Measurements from ENCODE around the gene WDR62.
"Not testable (repeated sequence)": the region's sequence is repeated elsewhere in the genome, so short reads cannot be mapped to it uniquely, and the experiment has no call there.

The WDR62 gene

DNA sequence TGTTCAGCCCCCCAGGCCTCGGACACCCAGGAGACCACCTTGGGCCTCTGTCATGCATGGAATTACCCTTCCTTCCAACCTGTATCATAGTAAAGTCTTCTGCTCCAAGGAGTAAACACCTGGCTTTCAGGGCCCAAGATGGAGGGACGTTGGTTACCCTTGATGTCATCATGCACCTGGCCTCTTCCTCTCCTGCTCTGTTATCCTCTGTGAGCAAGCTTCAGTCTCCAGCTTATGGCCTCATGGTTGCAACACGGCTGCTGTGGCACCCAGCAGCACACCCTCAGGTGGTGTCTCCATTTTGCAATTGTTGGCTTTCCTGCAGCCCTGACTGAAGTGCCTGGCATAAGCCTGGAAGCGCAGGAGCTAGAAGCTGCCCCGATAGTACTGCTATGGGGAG is 52.3 kb downstream of the WDR62 start:
- no peak for DNase-seq (ENCODE audit: low read depth, low spot score)

- no peak for DNase-seq (ENCODE audit: low read depth, low spot score)
Measured at GRCh38 chr19:36108684-36109083, 54.0 kb downstream of the WDR62 start.

DNA sequence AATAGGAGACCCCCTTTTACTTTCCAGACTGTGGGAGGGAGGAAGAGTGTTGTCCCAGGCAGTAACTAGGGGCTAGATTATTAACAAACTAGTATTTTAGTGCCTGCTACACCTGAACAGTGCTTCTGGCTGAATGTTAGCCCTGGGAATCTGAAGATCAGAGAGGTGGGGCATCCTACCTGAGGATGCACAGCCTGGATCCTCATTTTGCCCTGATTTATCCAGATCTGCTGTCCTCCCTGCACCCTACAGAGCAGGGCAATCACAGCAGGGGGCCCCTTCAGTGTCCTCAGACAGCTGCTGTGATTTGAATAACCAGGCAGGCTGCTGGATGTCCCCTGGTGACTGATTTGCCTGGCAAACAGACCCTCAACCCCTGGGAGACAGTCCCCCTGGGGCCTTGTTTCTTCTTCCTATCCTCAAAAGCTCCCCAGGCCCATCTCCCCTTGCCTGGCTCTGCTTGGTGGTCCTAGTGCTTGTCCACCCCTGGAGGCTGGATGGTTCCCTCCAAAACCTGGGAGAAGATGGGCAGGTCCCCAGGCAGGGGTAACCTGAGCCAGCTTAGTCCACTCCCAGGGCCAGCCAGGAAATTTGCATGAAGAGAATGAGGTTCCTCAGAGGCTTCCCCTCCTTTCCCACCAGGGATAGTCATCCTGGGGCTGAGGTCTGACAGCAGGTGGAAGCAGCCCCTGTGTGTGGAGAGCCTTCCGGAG is 55.9 kb downstream of the WDR62 start, which contains the start of gene OVOL3:
OVOL3 (plus strand) TSS at position 657 of the 713 bp plus-strand sequence. CDS start 60 bp downstream, outside the sequence.
- peak; percentile 71 for DNase-seq (ENCODE audit: low read depth, low spot score)

GRCh38 chr19:36111200-36111539 is 56.5 kb downstream of the WDR62 start:
- peak; percentile 47 for DNase-seq (ENCODE audit: low read depth, low spot score)

GRCh38 chr19:36112678-36113077 is 58.0 kb downstream of the WDR62 start:
- DNase-seq (ENCODE audit: low read depth, low spot score): no peak

DNA sequence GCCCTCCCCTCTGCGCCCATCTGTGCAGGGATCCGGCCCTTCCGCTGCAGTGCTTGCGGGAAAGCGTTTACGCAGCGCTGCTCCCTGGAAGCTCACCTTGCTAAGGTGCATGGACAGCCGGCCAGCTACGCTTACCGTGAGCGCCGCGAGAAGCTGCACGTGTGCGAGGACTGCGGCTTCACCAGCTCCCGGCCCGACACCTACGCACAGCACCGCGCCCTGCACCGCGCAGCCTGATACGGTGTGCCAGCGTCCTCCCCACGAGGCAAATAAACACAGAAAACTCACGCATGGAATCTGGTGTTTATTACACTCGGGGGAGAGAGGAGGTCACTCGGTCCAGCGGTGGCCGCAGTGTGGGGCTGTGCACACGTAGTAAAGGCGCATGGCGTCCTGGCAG is 58.7 kb downstream of the WDR62 start:
- DNase-seq (ENCODE audit: low read depth, low spot score): no peak

DNA sequence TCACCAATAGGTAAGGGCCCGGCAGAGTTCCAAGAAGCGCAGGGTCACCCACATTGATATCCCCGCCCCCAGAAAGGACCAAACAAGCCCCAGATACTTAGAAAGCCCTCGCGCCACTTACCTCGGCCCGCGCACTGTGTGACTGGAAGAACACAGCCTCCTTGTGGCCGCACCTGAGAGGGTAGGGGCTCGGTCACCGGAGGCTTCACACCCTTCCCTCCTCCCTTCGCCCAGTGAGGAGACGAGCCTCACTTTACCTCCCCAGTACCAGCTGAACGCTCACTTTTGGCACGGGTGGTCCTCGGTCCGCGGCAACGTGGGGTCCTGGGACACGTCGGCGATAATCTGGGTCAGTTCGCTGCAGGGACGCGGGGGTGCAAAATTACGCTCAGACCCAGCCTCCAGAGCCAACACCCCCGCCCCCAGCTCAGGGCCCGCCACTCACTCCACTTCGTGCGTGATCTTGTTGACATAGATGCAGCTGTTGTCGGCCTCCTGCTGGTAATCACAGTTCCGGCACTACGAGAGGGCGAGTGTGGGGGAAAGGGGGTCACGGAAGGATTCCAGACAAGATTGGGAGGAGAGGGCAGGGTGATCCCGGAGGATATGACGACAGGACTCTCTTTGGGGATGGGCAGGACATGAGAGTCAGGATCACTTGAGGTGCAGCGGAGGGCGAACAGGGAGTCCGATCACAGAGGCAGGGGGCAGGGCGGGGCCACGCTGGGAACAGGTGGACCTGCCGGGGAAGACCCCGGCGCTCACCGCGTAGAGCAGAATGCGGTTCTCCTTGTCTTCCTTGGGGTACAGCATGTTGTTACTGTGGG is 59.4 kb downstream of the WDR62 start:
- DNase-seq (ENCODE audit: low read depth, low spot score): peak; percentile 40

GRCh38 chr19:36114721-36115452 is 60.2 kb downstream of the WDR62 start, which contains the start of gene POLR2I:
POLR2I (minus strand) TSS chr19:36114875; CDS start chr19:36114856, 19 bp downstream.
- DNase-seq (ENCODE audit: low read depth, low spot score): peak; percentile 100

DNA sequence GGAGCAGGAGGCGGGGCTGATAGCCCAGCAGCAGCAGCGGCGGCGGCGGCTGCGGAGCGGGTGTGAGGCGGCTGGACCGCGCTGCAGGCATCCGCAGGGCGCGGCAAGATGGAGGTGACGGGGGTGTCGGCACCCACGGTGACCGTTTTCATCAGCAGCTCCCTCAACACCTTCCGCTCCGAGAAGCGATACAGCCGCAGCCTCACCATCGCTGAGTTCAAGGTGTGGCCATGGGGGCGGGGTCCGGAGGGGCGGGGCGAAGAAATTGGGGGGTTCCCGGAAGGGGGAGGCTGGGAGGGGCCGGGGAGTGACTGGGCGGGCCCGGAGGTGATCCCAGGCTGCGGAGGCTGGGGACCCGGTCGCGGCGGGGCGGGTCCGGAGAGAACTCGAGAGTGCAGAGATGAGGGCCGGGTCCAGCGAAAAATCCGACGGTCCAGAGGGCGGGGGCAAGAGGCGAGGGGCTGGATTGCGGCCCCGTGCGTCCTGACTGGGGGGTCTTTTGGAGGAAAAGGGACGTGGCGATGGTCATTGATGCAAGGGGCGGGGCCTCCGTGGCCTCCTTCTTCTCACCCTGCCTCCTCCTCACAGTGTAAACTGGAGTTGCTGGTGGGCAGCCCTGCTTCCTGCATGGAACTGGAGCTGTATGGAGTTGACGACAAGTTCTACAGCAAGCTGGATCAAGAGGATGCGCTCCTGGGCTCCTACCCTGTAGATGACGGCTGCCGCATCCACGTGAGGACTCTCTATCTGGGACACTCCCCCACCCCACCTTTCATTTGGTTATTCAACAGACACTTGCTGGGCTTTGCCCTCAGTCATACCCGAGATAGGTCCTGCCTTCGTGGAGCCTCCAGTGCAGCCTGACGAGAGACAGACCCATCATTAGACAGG is 61.0 kb downstream of the WDR62 start, which contains the start of gene TBCB:
TBCB (plus strand) TSS at position 16 of the 891 bp plus-strand sequence; CDS start at position 109, 93 bp downstream.
- DNase-seq (ENCODE audit: low read depth, low spot score): peak; percentile 53

DNA sequence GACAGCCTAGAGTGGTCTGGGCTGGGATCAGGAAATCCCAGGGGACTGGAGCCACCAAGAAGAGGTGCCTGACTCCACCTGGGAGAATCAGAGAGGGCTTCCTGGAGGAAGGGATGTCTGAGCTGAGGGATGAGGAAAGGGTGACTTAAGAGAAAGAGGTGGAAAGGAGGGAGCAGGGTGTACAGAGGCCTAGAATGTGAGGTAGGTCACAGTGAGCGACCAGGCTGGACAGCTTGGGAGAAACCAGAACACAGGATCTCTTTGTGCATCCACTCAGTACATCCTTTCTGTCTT is 61.6 kb downstream of the WDR62 start:
- no peak for DNase-seq (ENCODE audit: low read depth, low spot score)

GRCh38 chr19:36120092-36120983 is 65.6 kb downstream of the WDR62 start:
- DNase-seq (ENCODE audit: low read depth, low spot score): peak; percentile 77

DNA sequence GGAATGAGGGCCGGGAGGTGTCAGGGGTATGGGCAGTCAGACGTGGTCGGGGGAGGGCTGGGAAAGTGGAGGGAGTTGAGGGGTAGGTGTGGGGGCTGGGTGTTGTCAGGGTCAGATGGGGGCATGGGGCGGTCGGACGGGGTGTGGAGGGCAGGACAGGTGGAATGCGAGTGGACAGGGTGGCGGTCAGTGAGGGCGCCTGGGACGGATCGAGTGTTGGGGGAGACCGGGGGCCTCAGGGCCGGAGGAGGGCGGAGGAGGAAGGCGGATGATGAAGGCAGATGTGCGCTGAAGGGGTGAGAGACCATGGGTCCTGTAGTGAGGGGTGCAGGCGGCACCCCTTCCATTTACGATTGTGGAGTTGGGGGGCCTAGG is 66.3 kb downstream of the WDR62 start:
- DNase-seq (ENCODE audit: low read depth, low spot score): no peak

- DNase-seq (ENCODE audit: low read depth, low spot score): no peak
Measured at GRCh38 chr19:36121486-36122124, 66.9 kb downstream of the WDR62 start.

DNA sequence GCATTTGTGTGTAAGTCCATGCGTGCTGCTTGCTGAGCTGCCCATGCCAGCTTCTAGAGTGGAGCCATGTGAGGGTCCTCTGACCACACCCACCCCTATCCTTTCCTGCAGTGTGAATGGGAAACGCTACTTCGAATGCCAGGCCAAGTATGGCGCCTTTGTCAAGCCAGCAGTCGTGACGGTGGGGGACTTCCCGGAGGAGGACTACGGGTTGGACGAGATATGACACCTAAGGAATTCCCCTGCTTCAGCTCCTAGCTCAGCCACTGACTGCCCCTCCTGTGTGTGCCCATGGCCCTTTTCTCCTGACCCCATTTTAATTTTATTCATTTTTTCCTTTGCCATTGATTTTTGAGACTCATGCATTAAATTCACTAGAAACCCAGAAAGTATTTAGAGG is 70.9 kb downstream of the WDR62 start:
- no peak for DNase-seq (ENCODE audit: low read depth, low spot score)

DNA sequence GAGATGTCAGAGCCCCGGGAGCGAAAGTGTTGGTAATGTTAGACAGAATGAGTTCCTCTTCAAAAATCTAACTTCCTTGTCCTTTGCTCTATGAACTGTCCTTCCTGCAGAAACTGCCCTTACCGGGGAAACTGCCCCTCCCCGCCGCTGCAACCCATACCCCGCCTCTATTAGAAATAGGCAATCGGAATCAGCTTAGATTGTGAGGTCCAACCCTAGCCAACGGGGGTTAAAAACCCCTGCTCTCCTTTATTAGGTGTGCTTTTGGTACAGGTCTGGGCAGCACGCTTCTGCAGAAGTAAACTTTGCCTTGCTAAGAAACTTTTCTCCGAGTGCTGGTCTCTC is 73.7 kb downstream of the WDR62 start:
- no peak for DNase-seq (ENCODE audit: low read depth, low spot score)

DNA sequence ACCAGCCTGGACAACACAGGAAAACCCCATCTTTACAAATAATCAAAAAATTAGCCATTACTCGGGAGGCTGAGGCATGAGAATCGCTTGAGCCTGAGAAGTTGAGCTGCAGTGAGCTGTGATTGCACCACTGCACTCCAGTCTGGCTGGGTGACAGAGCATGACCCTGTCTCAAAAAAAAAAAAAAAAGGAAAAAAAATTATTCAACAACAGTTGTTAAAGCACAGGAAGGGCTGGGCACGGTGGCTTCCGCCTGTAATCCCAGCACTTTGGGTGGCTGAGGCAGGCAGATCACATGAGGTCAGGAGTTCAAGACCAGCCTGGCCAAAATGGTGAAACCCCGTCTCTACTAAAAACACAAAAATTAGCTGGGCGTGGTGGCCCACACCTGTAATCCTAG is 76.5 kb downstream of the WDR62 start:
- not testable (repeated sequence) for DNase-seq (ENCODE audit: low read depth, low spot score)

DNA sequence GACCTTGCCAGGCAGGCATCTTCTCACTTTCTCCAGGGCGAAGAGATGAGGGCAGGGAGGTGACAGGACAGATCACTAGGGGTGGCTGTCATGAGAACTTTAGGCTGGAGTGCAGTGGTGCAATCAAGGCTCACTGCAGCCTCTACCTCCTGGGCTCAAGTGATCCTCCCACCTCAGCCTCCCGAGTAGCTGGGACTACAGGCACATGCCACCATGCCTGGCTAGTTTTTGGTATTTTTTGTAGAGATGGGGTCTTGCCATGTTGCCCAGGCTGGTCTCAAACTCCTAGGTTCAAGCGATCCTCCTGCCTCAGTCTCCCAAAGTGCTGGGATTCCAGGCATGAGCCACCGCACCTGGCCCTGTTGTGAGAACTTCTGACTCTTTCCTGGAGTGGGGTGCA is 80.2 kb downstream of the WDR62 start:
- not testable (repeated sequence) for DNase-seq (ENCODE audit: low read depth, low spot score)

DNA sequence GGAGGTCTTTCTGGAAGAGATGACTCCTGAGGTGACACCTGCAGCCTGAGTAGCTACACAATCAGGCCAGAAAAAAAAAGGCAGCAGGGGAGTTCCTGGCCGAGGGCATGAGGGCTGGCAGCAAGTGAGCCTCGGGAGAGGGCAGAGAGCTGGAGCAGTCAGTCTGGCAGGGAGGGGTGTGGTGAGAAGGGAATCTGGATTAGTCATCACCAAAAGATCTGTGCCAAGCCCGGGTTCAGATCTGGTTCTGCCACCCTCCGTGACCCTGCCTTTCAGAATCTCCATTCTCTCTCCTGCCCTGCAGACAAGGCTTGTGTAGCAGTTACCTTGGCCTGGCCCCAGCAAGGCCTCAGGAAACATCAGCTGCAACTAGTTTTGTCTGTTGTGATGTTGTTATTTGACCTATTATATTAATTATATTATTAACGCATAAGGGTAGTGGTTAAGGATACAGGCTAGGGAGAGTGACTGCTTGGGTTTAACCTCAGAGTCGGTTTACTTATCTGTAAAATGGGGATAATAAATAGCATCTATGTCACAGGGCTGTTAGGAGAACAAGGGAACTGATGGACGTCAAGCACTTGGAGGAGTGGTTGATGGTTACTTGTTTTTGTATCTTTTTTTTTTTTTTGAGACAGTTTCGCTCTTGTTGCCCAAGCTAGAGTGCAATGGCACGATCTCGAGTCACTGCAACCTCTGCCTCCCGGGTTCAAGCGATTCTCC is 82.4 kb downstream of the WDR62 start:
- peak; percentile 33 for DNase-seq (ENCODE audit: low read depth, low spot score)

DNA sequence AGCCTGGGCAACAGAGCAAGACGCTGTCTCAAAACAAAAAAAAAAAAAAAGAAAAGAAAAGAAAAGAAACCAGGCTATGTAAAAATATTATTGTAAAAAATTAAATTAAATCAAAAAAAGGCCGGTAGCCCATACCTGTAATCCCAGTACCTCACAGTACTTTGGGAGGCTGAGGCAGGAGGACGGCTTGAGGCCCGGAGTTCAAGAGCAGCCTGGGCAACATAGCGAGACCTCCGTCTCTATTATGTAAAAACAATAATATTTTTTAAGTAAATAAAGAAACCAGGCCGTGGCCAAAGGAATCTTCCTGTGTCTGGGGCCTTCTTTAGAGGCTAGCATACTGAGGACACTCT is 84.4 kb downstream of the WDR62 start:
- no peak for DNase-seq (ENCODE audit: low read depth, low spot score)

All from ELF-1 (cell line).